HEK293 (cell line): Measurements from ENCODE around the gene SS18L1.

Source experiments
- CTCF ChIA-PET: fragments of 350-600 bp; formaldehyde crosslinking; extraction: SDS; loops from one replicate; lab custom pipeline; 2021; ENCODE audit warnings: antibody characterized with exemption; lab: Yijun Ruan, JAX
- POLR2A ChIA-PET: fragments of 300-600 bp; formaldehyde crosslinking; extraction: SDS; loops from one replicate; lab custom pipeline; 2020; ENCODE audit warnings: antibody characterized with exemption, inconsistent platforms; lab: Yijun Ruan, JAX
- H3K27ac ChIP-seq: fragments of 200-500 bp; sonication (Bioruptor generic); 2 replicates; pipeline ENCODE4 v1.5.1; 2014; ENCODE audit warnings: low read depth, low read length, control low read depth, inconsistent platforms; ENCODE audit errors: extremely low read depth
- H3K36me3 ChIP-seq, 2 experiments: fragments of 200-500 bp in 1 of 2; sonication (Bioruptor generic) in 1 of 2; 1 replicate in 1 of 2; 2 replicates in 1 of 2; pipeline ENCODE4 v1.5.1; 2014 to 2017; ENCODE audit warnings: inconsistent platforms in 2 of 2, low read length in 2 of 2; ENCODE audit not compliant: control insufficient read depth in 2 of 2, insufficient read depth in 1 of 2
- H3K4me1 ChIP-seq: fragments of 200-500 bp; sonication (Bioruptor generic); 2 replicates; pipeline ENCODE4 v1.5.1; 2014; ENCODE audit warnings: mild to moderate bottlenecking, low read length, inconsistent platforms; ENCODE audit not compliant: control insufficient read depth, insufficient read depth
- H3K4me3 ChIP-seq: 2 replicates; pipeline ENCODE4 v1.5.1; 2011; ENCODE audit warnings: low read depth, mild to moderate bottlenecking, control low read depth, low read length, moderate library complexity
- H3K9me3 ChIP-seq: fragments of 200-500 bp; sonication (Bioruptor generic); 2 replicates; pipeline ENCODE4 v1.5.1; 2014; ENCODE audit warnings: low read depth, low read length, inconsistent platforms; ENCODE audit not compliant: control insufficient read depth, insufficient read depth
- HOXC10 ChIP-seq: sonication (generic); formaldehyde crosslinking; IDR thresholded peaks from 2 replicates; pipeline ENCODE4 v1.8.1; 2023; ENCODE audit warnings: mild to moderate bottlenecking, missing genetic modification reagents
- IKZF3 ChIP-seq: fragments of 450-650 bp; IDR thresholded peaks from 2 replicates; pipeline ENCODE4 v1.5.0; 2018; ENCODE audit warnings: missing biosample characterization, mild to moderate bottlenecking, missing genetic modification characterization, moderate library complexity
- KLF1 ChIP-seq: fragments of 450-650 bp; formaldehyde crosslinking; IDR thresholded peaks from 2 replicates; pipeline ENCODE4 v1.5.1; 2016; ENCODE audit warnings: missing biosample characterization, missing genetic modification characterization
- KLF9 ChIP-seq: fragments of 450-650 bp; formaldehyde crosslinking; IDR thresholded peaks from 2 replicates; pipeline ENCODE4 v1.5.1; 2016; ENCODE audit warnings: missing biosample characterization, missing genetic modification characterization, low read depth
- SCRT1 ChIP-seq: fragments of 450-650 bp; formaldehyde crosslinking; IDR thresholded peaks from 2 replicates; pipeline ENCODE4 v1.5.1; 2016; ENCODE audit warnings: missing biosample characterization, missing genetic modification characterization, borderline replicate concordance
- SETDB1 ChIP-seq: IDR thresholded peaks from one replicate; pipeline ENCODE4 v1.6.1; 2017; ENCODE audit warnings: mild to moderate bottlenecking, low read length, moderate library complexity, mixed read lengths; ENCODE audit not compliant: insufficient read length
- SP7 ChIP-seq: fragments of 450-650 bp; formaldehyde crosslinking; IDR thresholded peaks from 2 replicates; pipeline ENCODE4 v1.5.1; 2016; ENCODE audit warnings: missing biosample characterization, missing genetic modification characterization
- YY2 ChIP-seq: fragments of 450-650 bp; formaldehyde crosslinking; IDR thresholded peaks from 2 replicates; pipeline ENCODE4 v1.5.1; 2016; ENCODE audit warnings: missing biosample characterization, missing genetic modification characterization
- ZNF114 ChIP-seq: fragments of 450-650 bp; formaldehyde crosslinking; IDR thresholded peaks from 2 replicates; pipeline ENCODE4 v1.5.0; 2017; ENCODE audit warnings: missing biosample characterization, missing genetic modification characterization
- ZNF202 ChIP-seq: fragments of 450-650 bp; formaldehyde crosslinking; IDR thresholded peaks from 2 replicates; pipeline ENCODE4 v1.5.1; 2016; ENCODE audit warnings: missing biosample characterization, missing genetic modification characterization, borderline replicate concordance
- ZNF292 ChIP-seq: fragments of 450-650 bp; formaldehyde crosslinking; IDR thresholded peaks from 2 replicates; pipeline ENCODE4 v1.5.1; 2016; ENCODE audit warnings: low read depth, missing biosample characterization, missing genetic modification characterization, borderline replicate concordance
- ZNF311 ChIP-seq: fragments of 450-650 bp; formaldehyde crosslinking; IDR thresholded peaks from 2 replicates; pipeline ENCODE4 v1.5.1; 2017; ENCODE audit warnings: missing biosample characterization, missing genetic modification characterization, borderline replicate concordance
- ZNF324 ChIP-seq: fragments of 450-650 bp; formaldehyde crosslinking; IDR thresholded peaks from 2 replicates; pipeline ENCODE4 v1.5.1; 2016; ENCODE audit warnings: missing biosample characterization, missing genetic modification characterization
- ZNF366 ChIP-seq: fragments of 450-650 bp; formaldehyde crosslinking; conservative IDR thresholded peaks from 2 replicates; pipeline ENCODE4 v1.5.1; 2016; ENCODE audit warnings: missing biosample characterization, missing genetic modification characterization
- ZNF416 ChIP-seq: fragments of 450-650 bp; formaldehyde crosslinking; IDR thresholded peaks from 2 replicates; pipeline ENCODE4 v1.5.1; 2016; ENCODE audit warnings: missing biosample characterization, missing genetic modification characterization
- ZNF423 ChIP-seq: fragments of 450-650 bp; formaldehyde crosslinking; IDR thresholded peaks from 2 replicates; pipeline ENCODE4 v1.5.1; 2016; ENCODE audit warnings: missing biosample characterization, missing genetic modification characterization
- ZNF433 ChIP-seq: fragments of 450-650 bp; formaldehyde crosslinking; IDR thresholded peaks from 2 replicates; pipeline ENCODE4 v1.5.1; 2016; ENCODE audit warnings: missing biosample characterization, missing genetic modification characterization, low read depth
- ZNF48 ChIP-seq: fragments of 450-650 bp; formaldehyde crosslinking; IDR thresholded peaks from 2 replicates; pipeline ENCODE4 v1.5.1; 2016; ENCODE audit warnings: missing biosample characterization, missing genetic modification characterization
- ZNF548 ChIP-seq: fragments of 450-650 bp; formaldehyde crosslinking; IDR thresholded peaks from 2 replicates; pipeline ENCODE4 v1.5.1; 2016; ENCODE audit warnings: missing biosample characterization, missing genetic modification characterization
- ZNF549 ChIP-seq: fragments of 450-650 bp; IDR thresholded peaks from 2 replicates; pipeline ENCODE4 v1.5.1; 2018; ENCODE audit warnings: missing biosample characterization, missing genetic modification characterization, mild to moderate bottlenecking, inconsistent platforms, moderate library complexity
- ZNF701 ChIP-seq: fragments of 450-650 bp; formaldehyde crosslinking; IDR thresholded peaks from 2 replicates; pipeline ENCODE4 v1.5.1; 2016; ENCODE audit warnings: missing biosample characterization, missing genetic modification characterization
- ZNF747 ChIP-seq: fragments of 450-650 bp; formaldehyde crosslinking; IDR thresholded peaks from 2 replicates; pipeline ENCODE4 v1.5.1; 2016; ENCODE audit warnings: missing biosample characterization, missing genetic modification characterization
- ZNF785 ChIP-seq: fragments of 450-650 bp; formaldehyde crosslinking; IDR thresholded peaks from 2 replicates; pipeline ENCODE4 v1.5.1; 2016; ENCODE audit warnings: missing biosample characterization, missing genetic modification characterization
- ZNF843 ChIP-seq: fragments of 450-650 bp; formaldehyde crosslinking; IDR thresholded peaks from 2 replicates; pipeline ENCODE4 v1.5.1; 2016; ENCODE audit warnings: missing biosample characterization, missing genetic modification characterization
- ZSCAN23 ChIP-seq: fragments of 450-650 bp; formaldehyde crosslinking; IDR thresholded peaks from 2 replicates; pipeline ENCODE4 v1.5.1; 2016; ENCODE audit warnings: missing biosample characterization, missing genetic modification characterization
- TF ChIP-seq, protein P1 (sequence below): fragments of 450-650 bp; formaldehyde crosslinking; IDR thresholded peaks from 2 replicates; pipeline ENCODE4 v1.5.1; 2016; ENCODE audit warnings: missing biosample characterization, missing genetic modification characterization
- TF ChIP-seq, protein P2 (sequence below): fragments of 450-650 bp; formaldehyde crosslinking; IDR thresholded peaks from 2 replicates; pipeline ENCODE4 v1.5.1; 2016; ENCODE audit warnings: missing biosample characterization, missing genetic modification characterization
- TF ChIP-seq, protein P3 (sequence below): fragments of 450-650 bp; formaldehyde crosslinking; IDR thresholded peaks from 2 replicates; pipeline ENCODE4 v1.5.1; 2017; ENCODE audit warnings: missing biosample characterization, missing genetic modification characterization

Gene SS18L1

DNA sequence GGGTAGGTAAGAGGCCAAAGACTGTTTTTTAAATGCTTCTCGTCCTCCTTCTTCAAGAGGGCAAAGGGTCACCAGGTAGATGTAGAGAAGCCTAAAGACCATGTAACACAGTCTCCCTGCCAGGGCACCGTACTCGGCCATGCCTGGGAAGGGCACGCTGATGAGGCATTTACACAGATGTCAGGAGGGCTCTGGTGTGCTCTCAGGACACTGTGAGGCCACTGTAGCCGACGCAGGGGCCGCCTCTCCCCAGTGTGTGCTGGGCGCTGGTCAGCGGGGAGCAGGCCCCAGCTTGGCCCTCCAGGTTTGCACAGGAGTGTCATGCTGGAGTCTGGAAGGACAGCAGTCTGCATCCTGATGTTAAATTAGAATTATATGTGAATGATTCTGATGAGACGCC is 32.1 kb downstream of the SS18L1 start:
- no peak overlapping the region for H3K27ac ChIP-seq
- ChIA-PET POLR2A (no interaction called here), CTCF (no interaction called here)
- no peak overlapping the region for H3K4me3 ChIP-seq
- H3K9me3 ChIP-seq: no peaks in the 10 kb centered on the region
- H3K4me1 ChIP-seq: no peaks in the 10 kb centered on the region
- TF ChIP-seq ZNF202 (no peak), KLF9 (tag by site-specific recombination) (no peak), ZNF324 (tag by site-specific recombination) (no peak)
- H3K36me3 ChIP-seq: peaks cover 0 to 32% of the 10 kb centered on the region in 2 experiments; a peak in 2 of 3 replicates

DNA sequence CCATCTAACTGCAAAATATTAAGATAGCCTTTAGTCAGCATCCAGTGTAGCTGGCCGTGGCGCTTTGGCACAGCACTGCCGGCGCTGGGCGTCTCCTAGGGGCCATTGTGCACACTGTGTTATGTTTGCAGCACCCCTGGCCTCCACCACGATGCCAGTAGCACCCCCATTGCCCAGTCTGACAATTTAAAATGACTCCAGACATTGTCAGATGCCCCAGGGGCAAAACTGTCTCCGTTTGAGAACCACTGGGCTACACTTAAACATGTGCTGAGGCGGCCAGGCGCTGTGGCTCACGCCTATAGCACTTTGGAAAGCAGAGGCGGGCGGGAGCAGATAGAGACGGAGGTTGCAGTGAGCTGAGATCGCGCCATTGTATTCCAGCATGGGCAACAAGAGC is 33.3 kb downstream of the SS18L1 start:
- ChIA-PET CTCF (interaction anchor here (0.6 kb wide), 1 partner anchor 11 kb away, joined by 6 read pairs; no protein-coding TSS in a partner anchor), POLR2A (interaction anchor here (0.7 kb wide), 1 partner anchor 10 kb away, joined by 8 read pairs; no protein-coding TSS in a partner anchor)
- Histone ChIP-seq H3K4me1 (no peaks in the 10 kb centered on the region), H3K9me3 (no peaks in the 10 kb centered on the region), H3K27ac (no peak overlapping the region), H3K4me3 (no peak overlapping the region), H3K36me3 (peaks cover 0 to 35% of the 10 kb centered on the region in 2 experiments; a peak in 2 of 3 replicates)
- TF ChIP-seq ZNF366 (no peak), HOXC10 (no peak), ZNF785 (tag by site-specific recombination) (no peak), ZNF311 (tag by site-specific recombination) (no peak), ZNF48 (tag by site-specific recombination) (no peak), ZNF548 (tag by site-specific recombination) (no peak), YY2 (no peak), ZNF549 (tag by site-specific recombination) (no peak), IKZF3 (no peak), SETDB1 (no peak)
- TF ChIP-seq, protein P1, sequence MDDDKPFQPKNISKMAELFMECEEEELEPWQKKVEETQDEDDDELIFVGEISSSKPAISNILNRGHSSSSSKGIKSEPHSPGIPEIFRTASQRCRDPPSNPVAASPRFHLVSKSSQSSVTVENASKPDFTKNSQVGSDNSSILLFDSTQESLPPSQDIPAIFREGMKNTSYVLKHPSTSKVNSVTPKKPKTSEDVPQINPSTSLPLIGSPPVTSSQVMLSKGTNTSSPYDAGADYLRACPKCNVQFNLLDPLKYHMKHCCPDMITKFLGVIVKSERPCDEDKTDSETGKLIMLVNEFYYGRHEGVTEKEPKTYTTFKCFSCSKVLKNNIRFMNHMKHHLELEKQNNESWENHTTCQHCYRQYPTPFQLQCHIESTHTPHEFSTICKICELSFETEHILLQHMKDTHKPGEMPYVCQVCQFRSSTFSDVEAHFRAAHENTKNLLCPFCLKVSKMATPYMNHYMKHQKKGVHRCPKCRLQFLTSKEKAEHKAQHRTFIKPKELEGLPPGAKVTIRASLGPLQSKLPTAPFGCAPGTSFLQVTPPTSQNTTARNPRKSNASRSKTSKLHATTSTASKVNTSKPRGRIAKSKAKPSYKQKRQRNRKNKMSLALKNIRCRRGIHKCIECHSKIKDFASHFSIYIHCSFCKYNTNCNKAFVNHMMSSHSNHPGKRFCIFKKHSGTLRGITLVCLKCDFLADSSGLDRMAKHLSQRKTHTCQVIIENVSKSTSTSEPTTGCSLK (tag by site-specific recombination): no peak

DNA sequence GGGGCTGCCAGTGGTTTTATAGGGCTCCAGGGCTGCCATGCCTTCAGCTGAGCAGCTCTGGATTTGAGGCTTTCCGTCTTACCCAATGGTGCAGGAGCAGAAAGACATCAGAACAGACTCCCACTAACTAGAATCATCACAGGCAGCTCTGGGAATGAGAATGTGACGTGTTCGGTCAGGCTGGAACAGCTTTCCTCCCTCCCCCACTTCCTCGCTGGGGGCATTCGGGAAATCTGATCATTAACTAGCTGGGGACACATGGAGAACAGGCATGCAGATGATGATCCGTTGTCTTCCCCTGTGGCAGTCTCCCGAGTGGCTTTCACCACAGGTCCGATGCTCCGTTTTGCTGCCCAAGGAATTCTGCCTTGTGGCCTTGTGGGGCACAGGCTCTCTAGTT is 33.7 kb downstream of the SS18L1 start:
- H3K36me3 ChIP-seq: peaks cover 0 to 35% of the 10 kb centered on the region in 2 experiments; a peak in 2 of 3 replicates
- POLR2A ChIA-PET: interaction anchor here (0.7 kb wide), 1 partner anchor 10 kb away, joined by 8 read pairs; no protein-coding TSS in a partner anchor
- H3K4me1 ChIP-seq: no peaks in the 10 kb centered on the region
- H3K4me3 ChIP-seq: no peak overlapping the region
- no peak overlapping the region for H3K27ac ChIP-seq
- CTCF ChIA-PET: interaction anchor here (0.6 kb wide), 1 partner anchor 11 kb away, joined by 6 read pairs; no protein-coding TSS in a partner anchor
- no peaks in the 10 kb centered on the region for H3K9me3 ChIP-seq
- no peak for TF ChIP-seq ZNF785 (tag by site-specific recombination)
- TF ChIP-seq ZNF843 (tag by site-specific recombination): no peak
- no peak for TF ChIP-seq SCRT1
- TF ChIP-seq ZNF701 (tag by site-specific recombination): no peak
- no peak for TF ChIP-seq ZNF747
- TF ChIP-seq, protein P2, sequence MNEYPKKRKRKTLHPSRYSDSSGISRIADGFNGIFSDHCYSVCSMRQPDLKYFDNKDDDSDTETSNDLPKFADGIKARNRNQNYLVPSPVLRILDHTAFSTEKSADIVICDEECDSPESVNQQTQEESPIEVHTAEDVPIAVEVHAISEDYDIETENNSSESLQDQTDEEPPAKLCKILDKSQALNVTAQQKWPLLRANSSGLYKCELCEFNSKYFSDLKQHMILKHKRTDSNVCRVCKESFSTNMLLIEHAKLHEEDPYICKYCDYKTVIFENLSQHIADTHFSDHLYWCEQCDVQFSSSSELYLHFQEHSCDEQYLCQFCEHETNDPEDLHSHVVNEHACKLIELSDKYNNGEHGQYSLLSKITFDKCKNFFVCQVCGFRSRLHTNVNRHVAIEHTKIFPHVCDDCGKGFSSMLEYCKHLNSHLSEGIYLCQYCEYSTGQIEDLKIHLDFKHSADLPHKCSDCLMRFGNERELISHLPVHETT: no peak
- TF ChIP-seq KLF1: no peak
- no peak for TF ChIP-seq ZNF423
- TF ChIP-seq SP7 (tag by site-specific recombination): no peak
- TF ChIP-seq, protein P3, sequence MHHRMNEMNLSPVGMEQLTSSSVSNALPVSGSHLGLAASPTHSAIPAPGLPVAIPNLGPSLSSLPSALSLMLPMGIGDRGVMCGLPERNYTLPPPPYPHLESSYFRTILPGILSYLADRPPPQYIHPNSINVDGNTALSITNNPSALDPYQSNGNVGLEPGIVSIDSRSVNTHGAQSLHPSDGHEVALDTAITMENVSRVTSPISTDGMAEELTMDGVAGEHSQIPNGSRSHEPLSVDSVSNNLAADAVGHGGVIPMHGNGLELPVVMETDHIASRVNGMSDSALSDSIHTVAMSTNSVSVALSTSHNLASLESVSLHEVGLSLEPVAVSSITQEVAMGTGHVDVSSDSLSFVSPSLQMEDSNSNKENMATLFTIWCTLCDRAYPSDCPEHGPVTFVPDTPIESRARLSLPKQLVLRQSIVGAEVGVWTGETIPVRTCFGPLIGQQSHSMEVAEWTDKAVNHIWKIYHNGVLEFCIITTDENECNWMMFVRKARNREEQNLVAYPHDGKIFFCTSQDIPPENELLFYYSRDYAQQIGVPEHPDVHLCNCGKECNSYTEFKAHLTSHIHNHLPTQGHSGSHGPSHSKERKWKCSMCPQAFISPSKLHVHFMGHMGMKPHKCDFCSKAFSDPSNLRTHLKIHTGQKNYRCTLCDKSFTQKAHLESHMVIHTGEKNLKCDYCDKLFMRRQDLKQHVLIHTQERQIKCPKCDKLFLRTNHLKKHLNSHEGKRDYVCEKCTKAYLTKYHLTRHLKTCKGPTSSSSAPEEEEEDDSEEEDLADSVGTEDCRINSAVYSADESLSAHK (tag by site-specific recombination): no peak
- TF ChIP-seq HOXC10: no peak
- TF ChIP-seq ZNF416: no peak
- no peak for TF ChIP-seq ZNF433 (tag by site-specific recombination)
- no peak for TF ChIP-seq ZNF114 (tag by site-specific recombination)
- TF ChIP-seq ZNF292: no peak
- TF ChIP-seq ZSCAN23 (tag by site-specific recombination): no peak
